MV-4-11 (cell line): ENCODE data around the gene RHOA.

ENCODE experiments used
- DNase-seq: peaks from one replicate; lab custom pipeline; 2025; lab: John Stamatoyannopoulos, UW

RHOA gene

GRCh38 chr3:49324768-49325167 is 87.0 kb downstream of the RHOA start:
- no peak for DNase-seq

- no peak for DNase-seq
These were observed 94.9 kb downstream of the RHOA start for GRCh38 chr3:49316696-49317457.

- no peak for DNase-seq
These were observed 97.7 kb downstream of the RHOA start for GRCh38 chr3:49313896-49314688.

- no peak for DNase-seq
These were observed 100.5 kb downstream of the RHOA start for GRCh38 chr3:49311283-49311682.

- no peak for DNase-seq
These were observed 101.1 kb downstream of the RHOA start for GRCh38 chr3:49310677-49311076.
